PC-9 (cell line): Measurements from ENCODE around the gene MYBPHL. TPM values are rescaled to one million over a fixed set of nuclear protein-coding genes. Genes with fewer than 3 reads are reported as not detected.

Experiments
- BruUV-seq: library from RNA; stranded (reverse); fragments of 400-500 nt; replicated peaks from 2 replicates; lab custom pipeline; 2021; lab: Mats Ljungman, UMichigan
- CTCF ChIA-PET: fragments of 300-600 bp; sonication (Branson Sonifier 250); formaldehyde crosslinking; loops from one replicate; lab custom pipeline; 2022; ENCODE audit warnings: antibody characterized with exemption; lab: Charles Lee
- POLR2A ChIA-PET: fragments of 300-600 bp; sonication (Branson Sonifier 250); formaldehyde crosslinking; loops from one replicate; lab custom pipeline; 2022; ENCODE audit warnings: antibody characterized with exemption; ENCODE audit not compliant: unreplicated experiment; lab: Charles Lee
- DNase-seq, 2 experiments: peaks; one replicate each; pipeline versions ENCODE4 v3.0.0 to v3.0.0-alpha.2; 2015 to 2022; ENCODE audit warnings: mixed read lengths in 1 of 2
- H2AFZ ChIP-seq: fragments of 200-600 bp; sonication (generic); 2 replicates; pipeline ENCODE4 v1.8.1; 2017; ENCODE audit warnings: antibody characterized with exemption
- H3F3A ChIP-seq: fragments of 200-600 bp; sonication (generic); 2 replicates; pipeline ENCODE4 v1.8.1; 2017; ENCODE audit warnings: antibody characterized with exemption, mild to moderate bottlenecking, low read depth; ENCODE audit not compliant: insufficient read depth
- H3K27ac ChIP-seq: fragments of 200-600 bp; sonication (generic); 2 replicates; pipeline ENCODE4 v1.6.1; 2016; ENCODE audit warnings: mixed run types
- H3K27me3 ChIP-seq: fragments of 200-600 bp; sonication (generic); 2 replicates; pipeline ENCODE4 v1.6.1; 2016; ENCODE audit warnings: low read depth, mixed run types; ENCODE audit not compliant: insufficient read depth
- H3K36me3 ChIP-seq: fragments of 200-600 bp; sonication (generic); 2 replicates; pipeline ENCODE4 v1.6.1; 2016; ENCODE audit warnings: low read depth, mixed run types
- H3K4me1 ChIP-seq: fragments of 200-600 bp; sonication (generic); replicated peaks from 2 replicates; pipeline ENCODE4 v1.6.1; 2016; ENCODE audit warnings: mixed run types; ENCODE audit not compliant: insufficient read depth
- H3K4me2 ChIP-seq: fragments of 200-600 bp; sonication (generic); 2 replicates; pipeline ENCODE4 v1.6.1; 2017; ENCODE audit warnings: mixed run types
- H3K4me3 ChIP-seq: fragments of 200-600 bp; sonication (generic); 2 replicates; pipeline ENCODE4 v1.6.1; 2016; ENCODE audit warnings: mixed run types
- H3K79me2 ChIP-seq: fragments of 200-600 bp; sonication (generic); 2 replicates; pipeline ENCODE4 v1.6.1; 2017; ENCODE audit warnings: low read depth, mixed run types
- H3K9me2 ChIP-seq: fragments of 200-600 bp; sonication (generic); 2 replicates; pipeline ENCODE4 v1.8.1; 2017; ENCODE audit warnings: mild to moderate bottlenecking; ENCODE audit not compliant: insufficient read depth
- H3K9me3 ChIP-seq: fragments of 200-600 bp; sonication (generic); 2 replicates; pipeline ENCODE4 v1.8.1; 2016; ENCODE audit warnings: low read depth; ENCODE audit not compliant: insufficient read depth
- H4K20me1 ChIP-seq: fragments of 200-600 bp; sonication (generic); 2 replicates; pipeline ENCODE4 v1.8.1; 2017; ENCODE audit not compliant: insufficient read depth
- CTCF ChIP-seq: fragments of 200-600 bp; sonication (generic); conservative IDR thresholded peaks from 2 replicates; pipeline ENCODE4 v1.6.1; 2017; ENCODE audit warnings: mixed run types, antibody characterized with exemption, mild to moderate bottlenecking, moderate library complexity
- EZH2 ChIP-seq: fragments of 200-600 bp; sonication (generic); IDR thresholded peaks from 2 replicates; pipeline ENCODE4 v1.8.0; 2017; ENCODE audit warnings: antibody characterized with exemption, low read depth
- intact Hi-C: fragments of 100-400 bp; cut with micrococcal nuclease; formaldehyde crosslinking; loops from one replicate; pipeline ENCODE4 v1.10.0; 2022; ENCODE audit not compliant: unreplicated experiment
- total RNA-seq: library from RNA; stranded (reverse); gene quantifications from 2 replicates; pipeline ENCODE4 v1.2.3, GENCODE V29; 2021

MYBPHL gene
- total RNA-seq, 1 experiment from 2014 or later, result not detected

DNA sequence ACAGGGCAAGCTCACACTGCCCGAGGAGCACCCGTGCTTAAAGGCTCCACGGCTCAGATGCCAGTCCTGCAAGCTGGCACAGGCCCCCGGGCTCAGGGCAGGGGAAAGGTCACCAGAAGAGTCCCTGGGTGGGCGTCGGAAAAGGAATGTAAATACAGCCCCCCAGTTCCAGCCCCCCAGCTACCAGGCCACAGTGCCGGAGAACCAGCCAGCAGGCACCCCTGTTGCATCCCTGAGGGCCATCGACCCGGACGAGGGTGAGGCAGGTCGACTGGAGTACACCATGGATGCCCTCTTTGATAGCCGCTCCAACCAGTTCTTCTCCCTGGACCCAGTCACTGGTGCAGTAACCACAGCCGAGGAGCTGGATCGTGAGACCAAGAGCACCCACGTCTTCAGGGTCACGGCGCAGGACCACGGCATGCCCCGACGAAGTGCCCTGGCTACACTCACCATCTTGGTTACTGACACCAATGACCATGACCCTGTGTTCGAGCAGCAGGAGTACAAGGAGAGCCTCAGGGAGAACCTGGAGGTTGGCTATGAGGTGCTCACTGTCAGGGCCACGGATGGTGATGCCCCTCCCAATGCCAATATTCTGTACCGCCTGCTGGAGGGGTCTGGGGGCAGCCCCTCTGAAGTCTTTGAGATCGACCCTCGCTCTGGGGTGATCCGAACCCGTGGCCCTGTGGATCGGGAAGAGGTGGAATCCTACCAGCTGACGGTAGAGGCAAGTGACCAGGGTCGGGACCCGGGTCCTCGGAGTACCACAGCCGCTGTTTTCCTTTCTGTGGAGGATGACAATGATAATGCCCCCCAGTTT, 56.1 kb downstream of the MYBPHL start:
- H3K79me2 ChIP-seq, result no peaks in the 10 kb centered on the region
- no peak overlapping the region for H3K27ac ChIP-seq
- ChIA-PET CTCF (interaction anchor here (0.6 kb wide), 2 partner anchors 160 to 537 kb away, joined by 3 read pairs; no protein-coding TSS in a partner anchor), POLR2A (interaction anchor here (0.6 to 1.2 kb wide), 3 partner anchors 22 to 47 kb away, joined by 3 to 7 read pairs (median 4); partner anchors contain the start of gene SARS1)
- H4K20me1 ChIP-seq, result no peaks in the 10 kb centered on the region
- no peaks in the 10 kb centered on the region for H3F3A ChIP-seq
- BruUV-seq, result TSS peak; percentile 31
- H3K9me3 ChIP-seq, result no peaks in the 10 kb centered on the region
- TF ChIP-seq CTCF (no peak), EZH2 (no peak)
- H3K36me3 ChIP-seq, result no peaks in the 10 kb centered on the region
- peaks cover 32% of the 10 kb centered on the region for H3K4me1 ChIP-seq
- H3K4me2 ChIP-seq, result peak overlapping the region; percentile 88
- no peaks in the 10 kb centered on the region for H3K9me2 ChIP-seq
- DNase-seq, result no peak
- H3K4me3 ChIP-seq, result peak overlapping the region; percentile 58; the same call in 1 of the 2 replicates
- no peak overlapping the region for H2AFZ ChIP-seq
- intact Hi-C loops, result no loop called here
- H3K27me3 ChIP-seq, result no peaks in the 10 kb centered on the region

- no peak overlapping the region for H2AFZ ChIP-seq
- no TSS peak for BruUV-seq
- intact Hi-C loops, result loop anchor here (1.0 kb wide), 1 partner anchor 10 kb away; no protein-coding TSS in a partner anchor
- no peak overlapping the region for H3K27ac ChIP-seq
- no peaks in the 10 kb centered on the region for H3F3A ChIP-seq
- peak overlapping the region; percentile 88 for H3K4me2 ChIP-seq
- CTCF ChIA-PET, result interaction anchor here (0.6 kb wide), 2 partner anchors 160 to 538 kb away, joined by 3 read pairs; no protein-coding TSS in a partner anchor
- no peaks in the 10 kb centered on the region for H3K36me3 ChIP-seq
- no peaks in the 10 kb centered on the region for H3K9me2 ChIP-seq
- no peak for DNase-seq
- no peaks in the 10 kb centered on the region for H4K20me1 ChIP-seq
- no peaks in the 10 kb centered on the region for H3K79me2 ChIP-seq
- peak overlapping the region; percentile 58; the same call in 1 of the 2 replicates for H3K4me3 ChIP-seq
- H3K9me3 ChIP-seq, result no peaks in the 10 kb centered on the region
- H3K4me1 ChIP-seq, result peaks cover 24% of the 10 kb centered on the region
- POLR2A ChIA-PET, result interaction anchor here (0.5 to 1.2 kb wide), 4 partner anchors 8 to 46 kb away, joined by 3 to 7 read pairs (median 4); partner anchors contain the start of gene SARS1
- TF ChIP-seq CTCF (no peak), EZH2 (no peak)
- H3K27me3 ChIP-seq, result no peaks in the 10 kb centered on the region
These were observed 57.0 kb downstream of the MYBPHL start for GRCh38 chr1:109249654-109250401.
